Astrocyte (in vitro differentiated cells and primary cell): ENCODE results near the gene DHX35. TPM values are rescaled to one million over a fixed set of nuclear protein-coding genes. Genes with fewer than 3 reads are reported as not detected.

Source experiments
- DNase-seq: peaks from one replicate; pipeline ENCODE4 v3.0.0-alpha.2; 2010; ENCODE audit warnings: low read depth
- FAIRE-seq: peaks from 2 replicates; lab custom pipeline; 2011; peaks lifted over from hg19 to GRCh38; lab: Jason Lieb, UNC
- H2AFZ ChIP-seq: 2 replicates; pipeline ENCODE4 v1.6.0; 2012; ENCODE audit warnings: low read depth, low read length, inconsistent platforms
- H3K27ac ChIP-seq: 2 replicates; pipeline ENCODE4 v1.5.1; 2011; ENCODE audit warnings: low read depth, low read length, inconsistent platforms
- H3K27me3 ChIP-seq: 2 replicates; pipeline ENCODE4 v1.6.0; 2011; ENCODE audit warnings: low read length, inconsistent platforms; ENCODE audit not compliant: insufficient read depth
- H3K36me3 ChIP-seq: 2 replicates; pipeline ENCODE4 v1.5.1; 2011; ENCODE audit warnings: low read length, inconsistent platforms; ENCODE audit not compliant: insufficient read depth
- H3K4me1 ChIP-seq: 2 replicates; pipeline ENCODE4 v1.5.1; 2011; ENCODE audit warnings: low read length, inconsistent platforms; ENCODE audit not compliant: insufficient read depth
- H3K4me2 ChIP-seq: 2 replicates; pipeline ENCODE4 v1.6.0; 2012; ENCODE audit warnings: low read length, inconsistent platforms
- H3K4me3 ChIP-seq: 2 replicates; pipeline ENCODE4 v1.5.1; 2011; ENCODE audit warnings: low read depth, mild to moderate bottlenecking, low read length, inconsistent platforms; ENCODE audit not compliant: insufficient read depth
- H3K79me2 ChIP-seq: 2 replicates; pipeline ENCODE4 v1.6.0; 2012; ENCODE audit warnings: mild to moderate bottlenecking, low read length, inconsistent platforms; ENCODE audit not compliant: insufficient read depth
- H3K9ac ChIP-seq: 2 replicates; pipeline ENCODE4 v1.6.0; 2012; ENCODE audit warnings: mild to moderate bottlenecking, low read length, inconsistent platforms
- H3K9me3 ChIP-seq: 2 replicates; pipeline ENCODE4 v1.5.1; 2012; ENCODE audit warnings: low read depth, mild to moderate bottlenecking, low read length, inconsistent platforms; ENCODE audit not compliant: insufficient read depth
- H4K20me1 ChIP-seq: 2 replicates; pipeline ENCODE4 v1.6.0; 2012; ENCODE audit warnings: low read length, inconsistent platforms; ENCODE audit not compliant: insufficient read depth
- H3K27ac Mint-ChIP-seq: one replicate; pipeline ENCODE4 v1.8.0; 2021; ENCODE audit warnings: mild to moderate bottlenecking, mixed read lengths; ENCODE audit not compliant: unreplicated experiment
- H3K27me3 Mint-ChIP-seq: one replicate; pipeline ENCODE4 v1.8.0; 2021; ENCODE audit warnings: low read depth, mixed read lengths; ENCODE audit not compliant: unreplicated experiment
- H3K36me3 Mint-ChIP-seq: one replicate; pipeline ENCODE4 v1.8.0; 2021; ENCODE audit warnings: low read depth, mixed read lengths; ENCODE audit not compliant: unreplicated experiment
- H3K4me1 Mint-ChIP-seq: one replicate; pipeline ENCODE4 v1.8.0; 2021; ENCODE audit warnings: low read depth, mixed read lengths; ENCODE audit not compliant: unreplicated experiment
- H3K4me3 Mint-ChIP-seq: one replicate; pipeline ENCODE4 v1.8.0; 2021; ENCODE audit warnings: mild to moderate bottlenecking, moderate library complexity, mixed read lengths; ENCODE audit not compliant: unreplicated experiment
- H3K9me3 Mint-ChIP-seq: one replicate; pipeline ENCODE4 v1.8.0; 2021; ENCODE audit warnings: mild to moderate bottlenecking, mixed read lengths; ENCODE audit not compliant: unreplicated experiment
- CTCF ChIP-seq: IDR thresholded peaks from 2 replicates; pipeline ENCODE4 v1.5.1; 2011; ENCODE audit warnings: low read depth, mild to moderate bottlenecking, inconsistent platforms, low read length, moderate library complexity; ENCODE audit not compliant: insufficient read depth
- EZH2 ChIP-seq: IDR thresholded peaks from 2 replicates; pipeline ENCODE4 v1.6.1; 2012; ENCODE audit warnings: mild to moderate bottlenecking, low read length, inconsistent platforms; ENCODE audit not compliant: insufficient read depth
- total RNA-seq: library from RNA; stranded (reverse); gene quantifications from 2 replicates; pipeline ENCODE4 v1.2.1, GENCODE V29; 2021

DHX35 gene
- total RNA-seq, 1 donor from 2014 or later: 7.8 TPM

DNA sequence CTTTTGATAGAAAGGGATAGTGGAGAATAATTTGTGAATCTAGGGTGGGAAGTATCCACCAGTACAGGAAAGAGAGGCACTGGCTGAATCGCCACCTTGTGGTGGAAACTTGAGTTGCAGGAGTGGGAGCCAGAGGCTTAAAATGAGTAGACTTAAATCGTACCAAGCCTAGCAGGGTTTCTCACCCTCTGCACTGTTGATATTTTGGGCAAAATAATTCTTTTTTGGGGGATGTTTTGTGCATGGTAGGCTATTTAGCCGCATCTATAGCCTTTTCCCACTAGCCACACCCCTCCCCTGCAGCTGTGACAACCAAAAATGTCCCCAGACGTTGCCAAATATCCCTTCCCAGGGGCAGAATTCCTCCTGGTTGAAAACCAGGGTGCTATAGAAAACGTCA lies 119.1 kb downstream of the DHX35 start:
- no peak overlapping the region for H3K9ac ChIP-seq
- H3K27ac ChIP-seq: no peak overlapping the region
- no peaks in the 10 kb centered on the region for H3K9me3 ChIP-seq
- TF ChIP-seq CTCF (peak; percentile 96), EZH2 (no peak)
- H3K4me3 ChIP-seq: no peak overlapping the region
- no peaks in the 10 kb centered on the region for H3K79me2 ChIP-seq
- no peaks in the 10 kb centered on the region for H3K4me1 Mint-ChIP-seq
- no peaks in the 10 kb centered on the region for H3K36me3 ChIP-seq
- H3K27me3 ChIP-seq: peaks cover 5% of the 10 kb centered on the region
- H3K4me2 ChIP-seq: no peak overlapping the region
- H3K27me3 Mint-ChIP-seq: peaks cover 31% of the 10 kb centered on the region
- no peaks in the 10 kb centered on the region for H3K36me3 Mint-ChIP-seq
- H2AFZ ChIP-seq: no peak overlapping the region
- peaks cover 3% of the 10 kb centered on the region for H3K9me3 Mint-ChIP-seq
- no peak overlapping the region for H3K4me3 Mint-ChIP-seq
- no peaks in the 10 kb centered on the region for H4K20me1 ChIP-seq
- DNase-seq (peak; percentile 31), FAIRE-seq (no peak)
- no peaks in the 10 kb centered on the region for H3K4me1 ChIP-seq
- H3K27ac Mint-ChIP-seq: no peak overlapping the region

DNA sequence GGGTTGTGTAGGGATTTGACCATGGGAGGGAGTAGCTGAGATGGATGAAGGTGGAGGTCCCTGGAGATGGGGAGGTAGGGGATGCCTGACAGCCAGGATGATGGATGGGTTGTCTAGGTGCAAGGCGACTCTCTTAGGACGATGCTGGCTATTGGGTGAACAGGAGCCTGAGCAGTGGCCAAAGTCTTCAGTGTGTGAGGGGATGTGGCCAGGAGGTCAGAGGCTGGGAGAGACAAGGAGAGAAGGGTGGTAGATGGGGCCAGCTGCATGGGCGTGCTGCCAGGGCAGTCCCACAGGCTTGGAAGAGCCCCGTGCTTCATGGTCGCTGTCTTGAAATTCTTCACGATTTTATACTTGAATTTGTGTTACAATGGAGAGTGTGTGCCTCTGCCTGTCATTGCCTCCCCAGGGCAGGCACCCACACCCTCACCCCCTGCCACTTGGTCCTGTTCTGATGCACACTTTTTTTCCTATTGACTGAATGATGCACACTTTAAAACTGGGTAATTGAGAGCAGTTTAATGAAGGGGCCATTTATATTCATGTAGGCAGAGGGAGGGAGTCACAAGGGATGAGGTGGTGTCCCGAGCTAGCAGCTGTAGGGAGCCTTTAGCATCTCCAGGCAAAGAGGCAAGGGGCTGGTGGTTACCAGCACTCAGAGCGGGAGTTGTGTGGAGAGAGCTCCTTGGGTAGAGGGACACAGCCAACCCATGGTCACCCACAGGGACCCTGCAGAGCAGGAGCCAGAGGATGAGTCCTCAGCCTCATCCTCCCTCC lies 120.7 kb downstream of the DHX35 start:
- no peak overlapping the region for H3K27ac Mint-ChIP-seq
- Histone ChIP-seq H3K9me3 (no peaks in the 10 kb centered on the region), H3K9ac (no peak overlapping the region), H3K4me1 (no peaks in the 10 kb centered on the region), H3K4me2 (no peak overlapping the region), H4K20me1 (no peaks in the 10 kb centered on the region), H3K27ac (no peak overlapping the region), H3K27me3 (peaks cover 5% of the 10 kb centered on the region), H3K79me2 (no peaks in the 10 kb centered on the region), H3K36me3 (no peaks in the 10 kb centered on the region), H2AFZ (no peak overlapping the region), H3K4me3 (no peak overlapping the region)
- TF ChIP-seq CTCF: no peak
- no peak for TF ChIP-seq EZH2
- H3K36me3 Mint-ChIP-seq: no peaks in the 10 kb centered on the region
- FAIRE-seq: no peak
- peaks cover 27% of the 10 kb centered on the region for H3K27me3 Mint-ChIP-seq
- H3K4me1 Mint-ChIP-seq: no peaks in the 10 kb centered on the region
- DNase-seq: no peak
- no peak overlapping the region for H3K4me3 Mint-ChIP-seq
- H3K9me3 Mint-ChIP-seq: peaks cover 3% of the 10 kb centered on the region

DNA sequence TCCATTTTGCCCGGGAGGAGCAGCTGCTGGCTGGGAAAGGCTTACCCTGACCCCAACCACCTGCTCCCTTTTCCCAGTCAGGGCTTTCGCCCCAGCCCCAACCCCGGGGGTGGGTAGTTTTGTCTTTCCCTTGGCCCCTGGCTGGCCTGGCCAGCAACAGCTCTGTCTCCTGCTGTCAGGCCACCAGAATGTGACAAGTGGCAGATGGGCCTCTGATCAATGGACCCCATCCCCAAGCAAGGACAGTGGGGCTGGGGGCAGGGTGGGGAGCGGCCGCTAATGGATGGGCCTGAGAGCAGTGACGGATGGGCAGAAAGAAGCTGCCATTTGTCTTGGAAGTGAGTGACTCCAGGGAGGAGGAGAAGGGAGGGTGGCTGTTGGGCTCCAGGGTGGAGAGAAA lies 121.6 kb downstream of the DHX35 start:
- FAIRE-seq: no peak

More for the DNA sequence above, 121.6 kb downstream of the DHX35 start:
- Mint-ChIP-seq H3K4me1 (no peaks in the 10 kb centered on the region), H3K36me3 (no peaks in the 10 kb centered on the region), H3K9me3 (peaks cover 7% of the 10 kb centered on the region), H3K4me3 (no peak overlapping the region), H3K27me3 (peaks cover 26% of the 10 kb centered on the region), H3K27ac (no peak overlapping the region)
- no peaks in the 10 kb centered on the region for H3K36me3 ChIP-seq
- H3K4me1 ChIP-seq: no peaks in the 10 kb centered on the region
- no peak overlapping the region for H3K4me2 ChIP-seq
- H3K9ac ChIP-seq: no peak overlapping the region
- peaks cover 5% of the 10 kb centered on the region for H3K27me3 ChIP-seq
- H3K27ac ChIP-seq: no peak overlapping the region
- no peak overlapping the region for H2AFZ ChIP-seq
- H3K9me3 ChIP-seq: no peaks in the 10 kb centered on the region
- H3K4me3 ChIP-seq: no peak overlapping the region
- no peak for TF ChIP-seq EZH2
- no peak for DNase-seq
- H3K79me2 ChIP-seq: no peaks in the 10 kb centered on the region
- H4K20me1 ChIP-seq: no peaks in the 10 kb centered on the region
